Lower lobe of right lung (tissue), 2 donors: ENCODE data around the gene ATP1B3. TPM values are rescaled to one million over a fixed set of nuclear protein-coding genes. Genes with fewer than 3 reads are reported as not detected.
A peak's percentile ranks its signal among the peaks of the same experiment; 100 is the strongest.

Source experiments
- ATAC-seq, 2 donors: fragments of 200-7000 bp; cut with Tn5 transposase; one replicate each; pipeline ENCODE4 v1.9.1; 2020 to 2022; ENCODE audit warnings: mild to moderate bottlenecking in 2 of 2, moderate library complexity in 2 of 2
- DNase-seq: peaks from one replicate; pipeline ENCODE4 v3.0.0-alpha.2; 2020
- H3K27ac ChIP-seq: fragments of 200-600 bp; one replicate; pipeline ENCODE4 v1.8.0; 2022
- H3K27me3 ChIP-seq: fragments of 200-600 bp; one replicate; pipeline ENCODE4 v1.8.0; 2022; ENCODE audit warnings: low read depth
- H3K36me3 ChIP-seq: fragments of 200-600 bp; one replicate; pipeline ENCODE4 v1.8.0; 2022; ENCODE audit warnings: mild to moderate bottlenecking
- H3K4me1 ChIP-seq: fragments of 200-600 bp; one replicate; pipeline ENCODE4 v1.8.0; 2022
- H3K4me3 ChIP-seq: fragments of 200-600 bp; one replicate; pipeline ENCODE4 v1.8.0; 2022; ENCODE audit warnings: mild to moderate bottlenecking
- H3K9me3 ChIP-seq: fragments of 200-600 bp; one replicate; pipeline ENCODE4 v1.8.0; 2022
- CTCF ChIP-seq: fragments of 200-600 bp; IDR thresholded peaks from one replicate; pipeline ENCODE4 v1.8.0; 2022; ENCODE audit warnings: antibody characterized with exemption, mild to moderate bottlenecking
- intact Hi-C: fragments of 100-400 bp; cut with DNase I; formaldehyde crosslinking; loops from one replicate; pipeline ENCODE4 v1.11.0; 2022
- total RNA-seq: library from RNA; stranded (reverse); fragmentation: NEBNext Ultra II Directional; extraction: Animal tissue kit (Norgen Biotek cat#: 25700); gene quantifications from one replicate; pipeline ENCODE4 v1.2.1, GENCODE V29; 2021
- donor health status: DM: no; HTN: yes; CAD: no; lungs with severe emphysema.

Gene ATP1B3
- total RNA-seq, 1 donor from 2014 or later = 143 TPM

GRCh38 chr3:141894524-141895176 lies 18.2 kb downstream of the ATP1B3 start:
- Histone ChIP-seq H3K27me3 (no peaks in the 10 kb centered on the region), H3K36me3 (no peaks in the 10 kb centered on the region), H3K9me3 (no peaks in the 10 kb centered on the region), H3K4me3 (no peak overlapping the region), H3K27ac (no peak overlapping the region), H3K4me1 (peaks cover 9% of the 10 kb centered on the region)
- no peak for TF ChIP-seq CTCF
- peak in 1 of 2 donors; percentile 31 for ATAC-seq
- intact Hi-C loops = no loop called here
- DNase-seq = no peak

- no peak for DNase-seq
- H3K4me1 ChIP-seq = peaks cover 9% of the 10 kb centered on the region
- no peak for TF ChIP-seq CTCF
- no peak overlapping the region for H3K27ac ChIP-seq
- H3K9me3 ChIP-seq = no peaks in the 10 kb centered on the region
- no peak for ATAC-seq
- no peak overlapping the region for H3K4me3 ChIP-seq
- H3K27me3 ChIP-seq = no peaks in the 10 kb centered on the region
- intact Hi-C loops = no loop called here
- no peaks in the 10 kb centered on the region for H3K36me3 ChIP-seq
Observed at GRCh38 chr3:141895731-141896130, 19.3 kb downstream of the ATP1B3 start.

DNA sequence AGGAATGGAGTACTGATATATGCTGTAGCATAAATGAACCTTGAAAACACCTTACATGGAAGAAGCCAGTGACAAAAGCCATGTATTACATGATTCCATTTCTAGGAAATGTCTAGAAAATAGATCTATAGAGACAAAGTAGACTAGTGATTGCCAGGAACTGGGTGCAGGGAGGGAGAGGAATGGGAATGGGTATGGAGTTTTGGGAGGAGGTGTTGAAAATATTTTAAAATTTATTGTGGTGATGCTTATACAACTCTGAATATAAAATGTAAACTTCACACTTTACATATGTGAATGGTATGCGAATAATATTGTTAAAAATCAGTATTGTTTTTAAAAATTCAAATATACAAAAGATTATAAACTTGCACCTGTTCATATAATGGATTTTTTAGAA lies 22.5 kb downstream of the ATP1B3 start:
- Histone ChIP-seq H3K4me3 (no peak overlapping the region), H3K27me3 (no peaks in the 10 kb centered on the region), H3K4me1 (peaks cover 4% of the 10 kb centered on the region), H3K9me3 (no peaks in the 10 kb centered on the region), H3K36me3 (no peaks in the 10 kb centered on the region), H3K27ac (no peak overlapping the region)
- ATAC-seq = no peak
- no peak for DNase-seq
- intact Hi-C loops = no loop called here
- TF ChIP-seq CTCF = no peak

DNA sequence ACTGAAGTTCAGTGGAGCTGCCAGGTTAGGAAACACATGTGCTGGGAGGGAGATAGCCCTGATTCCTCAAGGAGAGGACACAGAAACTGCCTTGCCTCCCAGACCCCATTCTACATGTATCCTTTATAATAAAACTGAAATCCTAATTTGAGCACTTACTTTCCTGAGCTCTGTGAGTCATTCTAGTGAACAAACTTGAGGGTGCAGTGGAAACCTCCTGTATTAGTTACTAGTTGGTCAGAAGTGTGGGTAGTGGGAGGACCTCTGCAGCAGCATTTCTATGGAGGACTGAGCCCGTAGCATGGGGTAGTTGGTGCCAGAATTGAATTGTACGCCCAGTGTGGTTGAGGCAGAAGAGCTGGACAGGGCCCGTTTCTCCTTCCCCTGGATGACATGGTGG lies 23.9 kb downstream of the ATP1B3 start:
- intact Hi-C loops = no loop called here

DNA sequence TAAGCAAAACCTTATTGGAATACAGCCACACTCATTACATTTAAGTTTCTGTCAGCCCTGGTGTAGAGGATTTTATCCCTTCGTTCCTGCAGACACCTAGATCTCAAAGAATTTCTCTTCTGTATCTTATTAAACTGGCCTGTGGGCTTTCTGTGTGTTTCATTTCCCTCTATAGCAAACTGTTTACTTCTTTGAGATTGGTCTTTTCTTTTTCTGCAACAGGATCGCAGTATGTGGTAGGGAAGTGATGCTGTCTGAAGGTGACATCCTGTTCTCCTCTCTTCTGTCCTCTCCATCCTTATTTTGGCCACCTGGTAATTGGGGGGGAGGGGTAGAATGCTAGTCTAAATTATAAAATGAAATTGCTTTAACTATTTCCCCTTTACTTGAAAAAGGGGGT lies 25.5 kb downstream of the ATP1B3 start:
- peaks cover 20% of the 10 kb centered on the region for H3K36me3 ChIP-seq
- H3K27me3 ChIP-seq = no peaks in the 10 kb centered on the region
- TF ChIP-seq CTCF = no peak
- no peak overlapping the region for H3K27ac ChIP-seq
- no peaks in the 10 kb centered on the region for H3K9me3 ChIP-seq
- no peak for ATAC-seq
- no peaks in the 10 kb centered on the region for H3K4me1 ChIP-seq
- intact Hi-C loops = no loop called here
- H3K4me3 ChIP-seq = no peak overlapping the region
- DNase-seq = no peak

More for the DNA sequence above, 23.9 kb downstream of the ATP1B3 start:
- ATAC-seq (no peak), DNase-seq (no peak)
- Histone ChIP-seq H3K27me3 (no peaks in the 10 kb centered on the region), H3K9me3 (no peaks in the 10 kb centered on the region), H3K4me3 (no peak overlapping the region), H3K4me1 (no peaks in the 10 kb centered on the region), H3K27ac (no peak overlapping the region), H3K36me3 (peaks cover 12% of the 10 kb centered on the region)
- TF ChIP-seq CTCF = no peak
